NCI-H1417 (cell line): ENCODE results near the gene PWWP2B.

ENCODE experiments used
- DNase-seq, 3 experiments: peaks; one replicate each; lab custom pipeline; 2025; lab: John Stamatoyannopoulos, UW

Gene PWWP2B

GRCh38 chr10:132394201-132394811 is 2.7 kb upstream of the PWWP2B start:
- DNase-seq: no peak

DNA sequence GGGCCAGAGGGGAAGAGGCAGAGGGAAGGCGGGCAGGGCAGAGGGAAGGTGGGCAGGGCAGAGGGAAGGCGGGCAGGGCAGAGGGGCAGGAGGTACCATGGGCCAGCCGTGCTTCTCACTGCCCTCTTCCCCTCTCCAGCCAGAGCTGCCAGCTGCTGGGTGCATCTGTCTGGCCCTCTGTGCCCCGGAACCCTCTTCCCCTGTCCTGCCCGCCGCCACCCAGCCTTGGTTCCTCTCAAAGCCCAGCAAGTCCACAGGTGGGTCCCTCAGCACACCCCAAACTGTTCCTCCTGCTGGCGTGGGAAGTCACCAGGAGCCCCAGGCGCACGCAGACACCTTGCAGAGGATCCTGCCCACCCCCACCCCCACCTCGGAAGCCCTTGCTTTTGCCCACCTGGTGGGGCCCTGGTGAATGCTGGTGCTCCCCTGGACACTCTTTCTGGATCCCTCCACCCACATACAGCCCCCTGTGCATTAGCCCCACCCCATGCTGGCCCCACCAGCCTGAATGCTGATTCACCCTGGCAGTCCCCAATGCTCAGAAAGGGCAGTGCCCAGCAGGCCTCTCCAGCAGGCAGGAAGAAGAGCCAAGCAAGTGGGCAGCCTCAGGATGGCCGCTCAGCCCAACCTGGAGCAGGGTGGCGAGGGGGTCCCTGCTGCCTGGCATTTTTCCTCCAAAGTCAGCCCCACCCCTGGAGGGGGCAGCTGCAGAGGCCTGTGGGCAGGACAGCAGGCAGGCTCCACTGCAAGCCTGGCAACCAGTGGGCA is 1.9 kb upstream of the PWWP2B start:
- DNase-seq: no peak

GRCh38 chr10:132395704-132396493 is 1.1 kb upstream of the PWWP2B start:
- no peak for DNase-seq

DNA sequence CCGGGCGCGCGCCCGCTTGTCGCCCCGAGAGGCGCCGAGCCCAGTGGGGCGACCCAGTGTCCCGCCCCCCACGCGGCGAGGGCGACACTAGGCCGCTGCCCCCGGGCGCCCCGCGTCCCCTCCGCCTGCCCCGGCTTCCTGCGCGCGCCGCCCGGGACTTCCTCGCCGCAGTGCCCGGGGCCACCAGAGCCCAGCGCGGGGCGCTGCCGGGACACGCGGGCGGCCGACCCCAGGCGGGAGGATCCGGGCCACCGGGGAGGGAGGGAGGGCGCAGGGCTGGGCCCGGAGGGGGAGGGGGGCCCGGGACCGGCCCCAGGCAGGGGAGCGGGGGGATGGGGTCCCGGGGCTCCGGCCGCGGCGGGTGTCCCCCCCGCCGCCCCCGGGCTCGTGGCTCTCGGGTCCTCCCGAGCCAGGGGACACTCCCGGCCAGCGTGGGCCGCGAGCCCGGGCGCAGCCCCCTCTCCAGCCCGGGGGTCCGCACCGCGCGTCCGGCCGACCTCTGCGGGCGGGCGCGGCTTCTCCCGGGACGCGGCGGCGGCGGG is 435 bp upstream of the PWWP2B start:
- DNase-seq: no peak

DNA sequence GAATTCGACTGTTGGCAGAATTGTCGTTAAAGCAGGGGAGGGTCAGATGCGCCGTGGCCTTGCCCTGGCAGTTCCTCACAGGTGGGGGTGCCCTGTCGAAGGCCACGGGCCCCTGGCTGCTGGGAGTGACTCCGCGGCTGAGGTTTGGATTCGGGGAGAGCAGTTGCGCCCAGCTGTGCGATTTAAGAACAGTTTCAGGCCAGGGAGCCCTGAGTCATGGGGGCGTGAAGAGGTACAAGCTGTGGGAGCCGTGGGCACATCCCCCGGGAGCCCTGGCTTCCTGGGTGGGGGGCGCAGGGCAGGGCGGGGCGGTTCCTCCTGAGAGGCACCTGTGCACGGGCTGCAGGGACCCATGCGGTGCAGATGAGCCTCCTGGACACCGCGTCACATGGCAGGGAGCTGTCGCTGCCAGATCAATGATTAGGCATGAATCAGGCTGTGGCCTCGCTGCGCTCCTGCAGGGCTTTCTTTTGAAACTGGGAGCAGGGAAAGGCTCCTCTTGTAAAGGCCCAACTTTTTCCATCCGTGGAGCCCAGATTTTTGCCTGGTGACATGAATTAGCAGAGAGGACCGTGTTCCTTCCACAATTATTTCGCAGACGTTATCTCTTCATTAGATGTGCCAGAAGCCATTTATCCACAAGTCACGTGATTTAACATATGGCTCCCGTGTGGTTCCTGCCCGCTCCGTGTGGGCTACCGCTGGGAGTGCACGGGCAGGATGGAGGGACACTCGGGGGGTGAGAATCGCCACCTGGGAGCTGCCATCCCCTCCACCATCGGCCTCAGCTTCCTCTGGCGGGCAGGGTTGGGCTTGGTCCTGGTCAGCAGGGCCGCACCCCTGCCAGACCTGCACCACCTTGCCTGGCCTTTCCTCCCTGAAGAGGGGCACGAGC is 918 bp downstream of the PWWP2B start:
- DNase-seq: peak in 2 of 3 experiments; percentile 52 to 78

- DNase-seq: no peak
Observed at GRCh38 chr10:132398566-132398991, 1.6 kb downstream of the PWWP2B start.

GRCh38 chr10:132399117-132400035 is 2.4 kb downstream of the PWWP2B start:
- no peak for DNase-seq

DNA sequence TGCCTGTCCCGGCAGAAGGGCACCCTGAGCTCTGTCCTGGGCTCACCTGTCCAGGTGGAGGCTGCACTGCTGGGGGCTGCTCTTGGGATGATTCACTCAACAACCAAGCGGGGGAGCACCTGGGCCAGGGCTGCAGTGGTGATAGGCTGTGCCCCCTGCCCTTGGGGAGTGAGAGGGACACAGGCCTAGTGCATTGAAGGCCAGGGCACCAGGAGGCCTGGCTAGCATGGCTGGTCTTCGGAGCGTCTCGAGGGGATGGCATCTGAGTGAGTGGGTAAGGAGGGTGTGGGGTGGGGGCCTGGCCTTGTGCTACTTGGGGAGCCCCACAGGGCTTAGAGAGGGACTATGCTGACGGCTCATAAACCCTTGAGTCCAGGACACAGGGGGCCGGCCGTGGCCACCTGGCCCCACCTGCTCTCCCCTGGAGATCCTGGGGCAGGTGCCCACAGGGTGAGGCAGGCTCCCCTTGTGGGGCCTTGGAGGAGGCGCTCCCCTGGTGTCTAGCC is 3.1 kb downstream of the PWWP2B start:
- no peak for DNase-seq

DNA sequence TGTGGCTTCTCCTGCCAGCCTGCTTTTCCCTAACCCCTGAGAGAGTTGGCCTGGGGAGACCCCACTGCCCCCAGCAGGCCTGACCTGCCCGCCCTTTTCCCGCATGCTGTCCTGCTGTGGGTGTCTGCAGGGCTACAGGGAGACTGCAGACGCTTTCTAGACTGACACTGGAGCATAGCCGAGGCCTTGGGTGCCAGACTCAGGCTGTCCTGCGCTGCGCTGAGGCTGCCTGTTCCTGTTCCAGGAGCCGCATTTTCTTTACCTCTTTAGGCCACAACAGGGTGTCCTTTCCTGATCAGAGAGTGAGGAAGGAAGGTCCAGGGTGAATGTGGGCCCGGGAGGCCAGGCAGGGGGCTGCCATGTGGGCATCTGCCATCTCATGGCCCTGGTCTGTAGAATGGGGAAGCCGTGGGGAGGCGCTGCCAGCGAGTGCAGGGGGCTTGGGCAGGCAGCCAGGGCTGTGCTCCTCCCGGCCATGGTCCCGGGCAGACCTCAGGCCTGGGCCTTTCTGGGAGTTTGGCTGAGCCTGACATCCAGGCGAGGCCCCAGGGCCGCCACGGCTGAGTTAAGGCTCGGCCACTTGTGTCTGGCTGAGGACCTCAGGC is 3.6 kb downstream of the PWWP2B start:
- no peak for DNase-seq

DNA sequence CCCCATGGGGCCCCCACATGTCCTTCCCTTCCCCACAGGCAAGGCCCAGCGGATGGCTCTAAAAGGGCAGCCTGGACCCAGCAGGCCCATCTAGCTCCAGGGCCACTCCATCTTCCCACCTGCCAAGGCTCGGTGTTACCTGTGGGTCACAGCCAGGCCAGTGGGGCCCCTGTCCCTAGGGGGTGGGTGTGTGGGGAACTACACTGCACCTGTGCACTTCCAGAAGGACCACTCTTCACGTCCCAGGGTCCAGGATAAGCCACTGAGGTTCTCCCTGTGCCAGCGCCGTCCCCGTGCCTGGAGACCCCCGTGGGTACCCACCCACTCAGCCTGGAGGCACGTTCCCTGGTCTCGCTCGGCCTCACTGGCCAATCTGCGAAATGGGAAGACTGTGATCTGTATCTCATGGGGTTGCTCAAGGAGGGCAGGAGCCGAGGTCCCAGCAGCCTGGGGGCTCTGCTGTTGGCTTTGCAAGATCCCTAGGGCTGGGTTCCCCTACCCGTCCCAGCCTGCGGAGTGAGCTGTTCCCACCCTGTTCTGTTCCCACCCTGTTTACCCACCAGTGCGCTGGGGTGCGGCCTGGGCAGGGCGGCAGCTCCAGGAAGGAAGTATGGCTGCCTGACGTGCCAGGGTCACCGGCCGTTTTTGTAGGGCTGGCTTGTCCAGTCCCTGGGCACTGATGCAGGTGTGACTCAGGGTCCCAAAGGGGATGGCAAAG is 4.6 kb downstream of the PWWP2B start:
- no peak for DNase-seq

DNA sequence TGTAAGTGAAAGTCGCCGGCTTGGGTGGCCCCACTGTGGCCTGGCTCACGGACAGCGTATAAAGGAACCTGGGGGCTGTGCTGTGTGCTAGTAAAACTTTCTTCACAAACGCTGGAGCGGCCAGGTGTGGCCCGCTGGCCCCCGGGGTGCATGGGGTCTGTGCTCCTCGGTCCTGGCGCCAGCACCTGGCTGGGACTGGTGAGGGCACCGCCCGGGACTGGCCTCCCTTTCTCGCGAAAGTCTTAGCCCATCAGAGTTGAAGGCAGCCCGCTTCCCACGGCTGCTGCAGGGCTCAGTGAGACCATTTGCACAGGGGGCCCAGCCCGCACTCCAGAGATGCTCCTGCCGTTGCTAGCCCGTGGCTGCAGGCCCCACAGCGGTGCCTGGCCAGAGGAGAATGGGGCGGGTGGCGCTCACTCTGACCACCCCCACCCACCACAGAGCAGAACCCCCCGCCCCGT is 5.8 kb downstream of the PWWP2B start:
- DNase-seq: no peak

- no peak for DNase-seq
Observed at GRCh38 chr10:132403511-132404168, 6.6 kb downstream of the PWWP2B start.

GRCh38 chr10:132404169-132404880 is 7.3 kb downstream of the PWWP2B start:
- DNase-seq: no peak

- DNase-seq: no peak
Observed at GRCh38 chr10:132404911-132405462, 8.0 kb downstream of the PWWP2B start.

DNA sequence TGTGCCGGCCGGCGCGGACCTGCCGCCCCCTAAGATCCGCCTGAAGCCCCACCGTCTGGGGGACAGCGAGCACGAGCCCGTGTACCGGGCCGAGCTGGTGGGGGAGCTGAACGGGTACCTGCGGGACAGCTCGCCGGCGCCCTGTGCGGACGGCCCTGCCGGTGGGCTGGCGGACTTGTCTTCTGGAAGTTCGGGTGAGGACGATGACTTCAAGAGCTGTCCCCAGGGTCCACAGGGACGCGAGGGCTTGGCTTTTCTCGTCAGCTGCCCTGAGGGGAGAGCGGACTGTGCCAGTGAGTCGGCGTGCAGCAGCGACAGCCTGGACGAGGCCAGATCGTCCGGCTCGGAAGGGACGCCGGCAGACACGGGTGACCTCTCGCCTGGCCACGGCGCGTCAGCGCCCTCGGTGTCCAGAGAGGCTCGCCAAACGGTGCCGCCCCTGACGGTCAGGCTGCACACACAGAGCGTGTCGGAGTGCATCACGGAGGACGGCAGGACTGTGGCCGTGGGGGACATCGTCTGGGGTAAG is 8.5 kb downstream of the PWWP2B start:
- no peak for DNase-seq

GRCh38 chr10:132406181-132406580 is 9.2 kb downstream of the PWWP2B start:
- no peak for DNase-seq

DNA sequence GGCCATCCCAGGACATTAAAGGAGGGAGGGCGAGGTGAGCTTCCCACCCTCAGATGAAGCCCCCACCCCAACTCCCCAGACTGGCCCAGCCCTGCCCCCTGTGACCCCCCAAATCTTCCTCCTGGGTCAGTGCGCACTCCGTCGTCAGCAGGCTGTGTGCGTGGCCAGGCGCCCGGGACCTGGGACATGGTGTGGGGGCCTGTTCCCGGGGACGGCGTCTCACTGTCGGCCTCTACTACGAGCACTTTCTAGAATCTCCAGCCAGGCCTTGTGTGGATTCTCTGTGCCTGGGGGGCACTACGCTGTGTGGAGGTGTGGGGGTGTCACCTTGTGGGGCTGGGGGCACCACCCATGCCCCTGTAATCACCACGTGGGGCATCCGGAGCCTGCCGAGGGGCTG is 9.8 kb downstream of the PWWP2B start:
- DNase-seq: no peak
